GM08714 (cell line): ENCODE results near the gene KIAA0753.

ENCODE experiments used
- H3K4me3 ChIP-seq: fragments of 200-500 bp; sonication (Bioruptor generic); 2 replicates; pipeline ENCODE4 v1.5.1; 2014; ENCODE audit warnings: mild to moderate bottlenecking, low read length, inconsistent platforms
- ZNF274 ChIP-seq: IDR thresholded peaks from 2 replicates; pipeline ENCODE4 v1.6.1; 2012; ENCODE audit warnings: mild to moderate bottlenecking, low read depth, low read length

Gene KIAA0753

DNA sequence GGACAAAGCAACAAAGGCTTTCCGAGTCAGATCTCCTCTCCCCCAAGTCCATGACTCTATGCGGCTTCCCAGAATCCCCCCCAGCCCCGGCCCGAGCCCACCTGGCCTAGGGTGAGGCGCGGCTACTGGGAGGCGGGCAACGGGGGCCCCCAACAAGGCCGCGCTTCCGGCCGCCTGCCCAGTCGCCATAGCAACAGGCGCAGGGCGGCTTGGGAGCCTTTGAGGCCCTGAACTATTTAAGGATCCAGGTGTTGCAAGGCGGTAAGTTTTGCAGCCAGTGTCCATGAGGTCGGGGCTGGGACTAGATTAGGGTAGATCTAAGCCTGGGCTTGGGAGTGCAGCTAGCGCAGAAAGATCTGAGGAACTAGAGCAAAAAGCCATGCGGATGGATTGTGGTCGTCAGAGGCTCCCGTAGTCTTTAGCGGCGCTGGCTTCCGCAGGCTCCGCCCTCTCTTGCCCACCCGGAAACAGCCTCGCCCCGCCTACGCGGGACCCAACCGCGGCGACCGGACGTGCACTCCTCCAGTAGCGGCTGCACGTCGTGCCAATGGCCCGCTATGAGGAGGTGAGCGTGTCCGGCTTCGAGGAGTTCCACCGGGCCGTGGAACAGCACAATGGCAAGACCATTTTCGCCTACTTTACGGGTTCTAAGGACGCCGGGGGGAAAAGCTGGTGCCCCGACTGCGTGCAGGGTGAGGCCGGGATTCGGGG, at the start of gene KIAA0753, which contains the start of gene TXNDC17:
TSS of gene KIAA0753 (minus strand) at position 176 of the 711 bp plus-strand sequence. CDS start 5,608 bp downstream, outside the sequence.
TSS of gene TXNDC17 (plus strand) at position 525 of the 711 bp plus-strand sequence. CDS start at position 548, 23 bp downstream.
- peak within 1 kb of the TSS; percentile 90 for H3K4me3 ChIP-seq

DNA sequence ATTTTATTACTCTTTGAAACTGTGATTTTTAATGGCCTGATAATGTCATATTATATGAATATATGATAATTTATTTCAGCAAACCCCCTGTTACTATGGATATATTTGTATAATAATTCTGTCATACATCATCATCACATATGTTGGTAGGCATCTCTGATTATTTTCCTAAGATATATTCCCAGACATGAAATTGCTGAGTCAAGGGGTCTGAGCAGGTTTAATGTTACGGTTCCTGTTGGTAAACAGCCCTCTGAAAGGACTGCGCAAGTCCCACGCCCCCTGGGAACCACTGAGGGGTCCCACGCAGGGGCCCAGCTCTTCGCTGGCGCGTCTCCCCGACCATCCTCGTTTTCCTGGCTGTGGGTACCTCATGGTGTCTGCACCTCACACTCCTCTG, 48.4 kb upstream of the KIAA0753 start:
- H3K4me3 ChIP-seq, result no peak overlapping the region
- no peak for TF ChIP-seq ZNF274

More for the DNA sequence above, at the start of gene KIAA0753, which contains the start of gene TXNDC17:
- TF ChIP-seq ZNF274, result no peak

DNA sequence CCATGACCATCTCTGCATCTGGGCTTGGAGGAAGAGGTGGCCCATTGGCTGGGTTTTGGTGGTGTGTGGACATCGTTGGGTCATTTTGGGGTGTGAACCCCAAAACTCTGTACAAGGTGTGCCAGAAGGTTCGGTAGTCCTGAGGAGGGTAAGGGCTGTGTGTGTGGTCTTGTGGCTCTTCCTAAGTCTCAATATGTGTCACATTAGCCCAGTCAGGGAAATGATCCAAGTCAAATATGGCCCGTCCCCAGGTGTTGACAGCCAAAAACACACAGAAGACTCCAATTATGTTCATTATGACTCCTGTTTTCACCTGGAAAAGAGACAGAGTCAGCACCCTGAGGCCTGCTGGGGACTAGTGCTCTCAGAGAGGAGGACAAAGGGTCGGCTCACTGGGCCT, 45.5 kb upstream of the KIAA0753 start:
- H3K4me3 ChIP-seq, result no peak overlapping the region
- no peak for TF ChIP-seq ZNF274

DNA sequence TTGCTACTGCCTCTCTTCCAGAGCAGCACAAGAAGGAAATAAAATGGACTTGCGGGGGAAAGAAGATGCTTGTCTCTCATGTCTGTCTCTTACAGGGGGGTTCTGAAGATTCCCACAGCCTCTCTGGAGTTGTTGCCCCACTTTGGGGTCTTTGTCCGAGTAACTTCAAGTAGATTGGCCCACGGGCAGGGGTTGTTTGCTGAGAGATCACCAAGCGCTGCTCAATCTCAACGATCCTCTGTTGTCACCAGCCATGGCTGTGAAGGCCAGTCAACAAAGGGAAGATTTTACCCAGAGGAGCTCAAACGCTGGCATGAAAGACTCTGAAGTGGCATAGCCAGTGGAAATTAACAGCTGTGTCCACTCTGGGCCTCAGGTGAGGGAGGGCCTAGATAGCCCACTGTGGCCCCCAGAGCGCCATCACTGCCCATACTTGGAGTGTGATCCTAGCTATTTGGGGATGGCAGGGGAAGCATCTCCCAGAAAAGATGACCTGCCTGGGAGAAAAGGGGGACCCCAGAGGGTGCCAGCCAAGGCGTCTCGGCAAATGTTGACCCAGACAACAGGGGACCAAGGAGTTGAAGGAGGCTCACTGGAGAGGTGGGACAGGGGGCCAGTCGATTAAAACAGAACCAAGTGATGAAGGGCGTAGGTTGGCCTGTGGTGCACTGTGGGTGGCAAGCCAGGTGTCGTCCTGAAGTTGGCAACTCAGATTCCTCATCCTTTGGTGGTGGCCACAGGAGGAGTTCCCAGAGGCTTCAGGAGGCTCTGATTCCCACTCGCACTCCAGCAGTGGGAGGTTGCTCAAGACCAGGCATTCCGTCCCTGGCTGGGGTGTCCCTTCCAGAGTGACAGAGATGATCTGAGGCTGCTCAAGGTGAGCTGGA, 44.6 kb upstream of the KIAA0753 start:
- no peak for TF ChIP-seq ZNF274
- no peak overlapping the region for H3K4me3 ChIP-seq

DNA sequence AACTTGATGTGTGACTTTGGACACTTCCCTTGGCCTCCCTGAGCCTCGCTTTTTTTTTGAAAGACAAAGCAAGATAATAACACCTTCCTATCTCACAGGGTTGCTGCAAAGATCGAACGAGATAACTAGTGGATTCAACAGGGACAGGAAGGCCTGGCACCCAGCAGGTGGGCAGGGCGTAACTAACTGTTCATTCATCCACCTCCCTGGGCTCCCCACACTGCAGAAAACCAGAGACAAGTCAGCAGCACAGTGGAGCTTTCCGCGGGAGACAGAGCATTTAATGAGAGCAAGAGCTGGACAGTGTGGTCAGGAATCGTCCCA, 43.9 kb upstream of the KIAA0753 start:
- H3K4me3 ChIP-seq, result no peak overlapping the region
- no peak for TF ChIP-seq ZNF274

DNA sequence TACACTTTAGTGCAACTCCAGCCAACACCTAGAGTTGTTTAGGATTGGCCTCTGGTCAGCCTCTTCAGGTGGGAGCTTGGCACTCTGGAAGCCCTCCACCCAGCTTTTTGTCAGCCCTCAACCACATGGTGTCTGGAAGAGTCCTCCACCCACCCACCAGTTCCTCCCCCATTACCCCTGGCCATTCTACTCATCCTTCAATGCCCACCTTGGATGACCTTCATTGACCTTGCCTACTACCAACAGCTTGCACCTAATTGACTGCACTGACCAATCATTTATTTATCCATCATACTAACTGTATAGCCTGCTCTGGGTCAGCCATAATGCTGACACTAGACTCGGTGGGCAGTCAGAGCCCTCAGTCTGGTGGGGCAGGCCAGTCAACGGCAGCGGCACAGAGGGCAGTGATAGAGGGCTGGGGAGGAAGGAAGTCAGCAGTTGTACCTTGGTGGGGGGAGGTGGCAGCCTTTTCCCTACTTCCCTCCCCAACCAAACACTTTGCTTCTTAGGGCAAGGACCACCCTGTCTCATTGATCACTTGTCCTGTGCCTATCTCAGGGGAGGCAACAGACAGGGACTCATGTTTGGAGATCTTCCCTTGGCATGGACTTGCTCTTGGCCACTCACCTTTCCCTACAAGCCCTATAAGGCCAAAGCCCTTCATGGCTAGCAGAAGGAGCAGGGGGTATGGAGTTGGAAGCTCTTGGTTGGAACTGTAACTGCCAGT, 43.4 kb upstream of the KIAA0753 start:
- H3K4me3 ChIP-seq, result no peak overlapping the region
- TF ChIP-seq ZNF274, result no peak

DNA sequence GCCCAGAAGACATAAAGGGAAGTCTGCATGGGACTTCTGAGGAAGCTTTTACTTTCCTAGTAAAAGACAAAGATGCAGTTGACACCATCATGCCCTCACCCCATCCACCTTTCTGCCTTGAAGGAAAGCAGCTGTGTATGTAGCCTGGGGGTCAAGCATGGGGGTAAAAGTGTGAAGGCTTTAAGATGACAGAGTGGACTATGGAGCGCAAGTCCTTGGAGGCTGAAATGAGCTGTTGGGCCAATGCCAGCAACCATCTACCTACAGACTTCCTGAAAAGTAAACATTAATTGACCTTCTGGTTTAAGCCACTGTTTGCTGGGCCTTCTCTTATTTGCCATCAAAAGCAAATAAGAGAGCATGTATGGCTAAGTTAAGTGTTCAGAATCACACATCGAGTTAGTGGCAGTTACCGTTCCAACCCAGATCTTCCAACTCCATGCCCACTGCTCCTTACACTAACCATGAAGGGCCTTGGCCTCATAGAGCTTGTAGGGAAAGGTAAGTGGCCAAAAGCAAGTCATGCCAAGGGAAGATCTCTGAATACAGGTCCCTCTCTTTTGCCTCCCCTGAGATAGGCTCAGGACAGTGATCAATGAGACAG, 42.7 kb upstream of the KIAA0753 start:
- H3K4me3 ChIP-seq, result no peak overlapping the region
- no peak for TF ChIP-seq ZNF274

DNA sequence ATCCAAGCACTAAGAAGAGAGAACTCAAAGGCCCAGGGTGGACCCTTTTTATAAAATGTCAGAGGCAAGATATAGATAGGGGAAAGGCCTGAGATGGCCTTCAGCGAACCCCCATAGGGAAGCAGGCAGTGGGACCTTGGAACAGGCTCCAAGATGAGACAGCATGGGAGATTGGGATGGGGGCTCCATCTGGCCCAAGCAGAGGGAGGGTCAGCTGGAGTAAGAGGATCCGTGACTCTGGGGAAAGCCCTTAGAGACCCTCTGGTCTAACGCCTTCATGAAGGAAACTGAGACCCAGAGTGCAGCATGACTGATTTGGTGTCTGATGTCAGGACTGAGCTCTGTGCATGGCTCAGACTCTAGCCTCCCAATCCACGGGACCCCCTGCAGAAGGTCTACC, 41.8 kb upstream of the KIAA0753 start:
- no peak overlapping the region for H3K4me3 ChIP-seq
- no peak for TF ChIP-seq ZNF274

DNA sequence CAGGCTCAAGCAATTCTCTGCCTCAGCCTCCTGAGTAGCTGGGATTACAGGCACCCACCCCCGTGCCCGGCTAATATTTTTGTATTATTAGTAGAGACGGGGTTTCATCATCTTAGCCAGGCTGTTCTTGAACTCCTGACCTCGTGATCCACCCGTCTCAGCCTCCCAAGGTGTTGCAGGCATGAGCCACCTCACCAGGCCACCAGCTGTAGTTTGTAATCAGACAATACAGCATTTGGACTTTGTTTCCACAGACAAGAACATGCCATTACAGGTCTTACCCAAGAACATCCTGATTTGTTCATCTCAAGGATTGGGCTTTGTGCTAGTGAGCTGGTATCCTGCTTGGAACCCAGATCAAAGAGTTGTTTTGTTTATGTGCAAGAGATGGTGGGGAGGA, 41.2 kb upstream of the KIAA0753 start:
- no peak overlapping the region for H3K4me3 ChIP-seq
- no peak for TF ChIP-seq ZNF274

DNA sequence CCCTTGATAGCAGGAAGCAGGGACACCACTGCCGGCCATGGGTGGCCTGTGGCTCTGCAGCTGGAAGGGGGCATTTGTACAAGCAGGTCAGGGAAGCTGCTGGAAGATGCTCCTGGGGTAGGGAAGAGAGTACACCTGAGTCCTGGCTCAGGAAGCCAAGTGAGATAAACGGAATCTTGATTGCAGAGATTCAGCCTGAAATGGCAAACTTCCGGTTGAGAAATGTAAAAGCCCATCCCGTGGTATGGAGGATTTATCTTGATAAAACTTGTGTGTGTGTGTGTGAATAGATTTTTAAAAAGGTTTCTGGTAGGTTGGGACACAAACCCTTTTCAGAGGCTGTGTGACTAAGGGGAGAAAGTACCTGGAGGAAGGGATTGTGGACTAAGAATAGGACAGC, 40.7 kb upstream of the KIAA0753 start:
- no peak for TF ChIP-seq ZNF274
- no peak overlapping the region for H3K4me3 ChIP-seq

DNA sequence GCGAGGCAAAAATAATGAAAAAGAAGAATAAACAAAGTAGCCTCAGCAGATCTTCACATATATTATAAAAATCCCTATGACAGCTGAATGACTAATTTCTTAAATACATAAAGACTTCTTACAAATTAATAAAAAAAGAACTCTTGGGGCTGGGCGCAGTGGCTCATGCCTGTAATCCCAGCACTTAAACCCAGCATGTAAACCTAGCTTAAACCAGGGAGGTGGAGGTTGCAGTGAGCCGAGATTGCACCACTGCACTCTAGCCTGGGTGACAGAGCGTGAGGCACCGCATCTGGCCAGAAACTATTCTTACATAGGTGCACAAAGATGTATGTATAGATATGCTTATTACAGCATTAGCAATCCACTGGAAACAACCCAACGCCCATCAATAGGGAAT, 38.7 kb upstream of the KIAA0753 start:
- no peak overlapping the region for H3K4me3 ChIP-seq

DNA sequence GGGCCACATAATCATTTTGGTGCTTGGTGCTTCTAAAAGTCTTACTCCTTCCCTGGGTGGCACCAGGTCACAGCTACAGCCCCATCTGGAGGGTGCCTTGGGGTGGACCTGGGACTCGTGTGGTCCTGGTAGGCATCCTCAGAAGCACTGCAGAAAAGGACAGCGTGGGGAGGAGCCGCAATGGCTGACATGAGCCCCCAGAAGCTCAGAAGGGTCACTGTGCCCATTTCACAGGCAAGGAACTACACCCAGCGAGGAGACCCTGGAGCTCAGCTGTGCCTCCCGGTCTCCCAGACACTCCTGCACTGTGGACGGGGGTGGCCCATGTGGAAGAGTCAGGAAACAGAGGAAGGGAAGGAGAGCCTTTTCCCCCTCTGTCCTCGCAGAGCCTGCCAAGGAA, 37.4 kb upstream of the KIAA0753 start:
- H3K4me3 ChIP-seq, result no peak overlapping the region
- TF ChIP-seq ZNF274, result no peak

More for the DNA sequence above, 38.7 kb upstream of the KIAA0753 start:
- no peak for TF ChIP-seq ZNF274

DNA sequence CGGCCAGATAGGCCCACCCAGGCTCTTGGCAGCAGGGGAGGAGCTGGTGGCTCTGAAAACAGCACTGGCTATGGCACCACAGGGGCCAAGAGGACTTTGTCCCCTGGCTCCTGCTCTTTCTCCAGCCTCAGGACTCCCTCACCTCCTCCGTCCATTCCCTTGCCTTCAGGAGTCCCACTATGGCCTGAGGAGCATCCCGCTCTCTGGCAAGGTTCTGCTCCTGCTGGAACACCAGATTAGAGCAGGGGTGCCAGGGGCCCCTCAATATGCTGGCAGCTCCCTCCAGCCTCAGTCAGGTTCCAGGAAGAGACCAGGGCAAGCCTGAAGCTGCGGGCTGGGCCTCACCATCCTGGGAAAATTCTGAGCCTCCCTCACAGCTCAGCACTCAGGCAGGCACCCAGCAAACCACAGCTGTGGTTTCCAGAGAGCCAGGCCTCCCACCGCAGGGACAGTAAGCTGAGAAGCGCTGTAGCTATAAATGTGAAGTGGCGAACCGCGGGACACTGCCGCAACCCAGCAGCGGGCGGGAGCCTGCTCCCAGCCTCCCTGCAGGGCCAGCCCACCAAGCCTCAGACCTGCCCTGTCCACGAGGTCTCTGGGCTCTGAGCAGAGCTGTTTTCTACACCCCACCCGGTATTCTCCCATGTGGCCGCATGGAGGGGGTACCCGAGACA, 36.8 kb upstream of the KIAA0753 start:
- no peak overlapping the region for H3K4me3 ChIP-seq
- no peak for TF ChIP-seq ZNF274
